H1 (cell line): Measurements from ENCODE around the gene LLPH. TPM values are rescaled to one million over a fixed set of nuclear protein-coding genes. Genes with fewer than 3 reads are reported as not detected.

Experiments
- ASH2L ChIP-seq: fragments of 200-600, 300-600 bp; sonication (generic); IDR thresholded peaks from one replicate; pipeline ENCODE4 v1.7.1; 2017; ENCODE audit warnings: low read length
- CHD1 ChIP-seq: IDR thresholded peaks from 2 replicates; pipeline ENCODE4 v1.6.1; 2012; ENCODE audit warnings: low read depth, low read length, improper control_type of control experiment
- CHD2 ChIP-seq: IDR thresholded peaks from 2 replicates; pipeline ENCODE4 v1.6.1; 2012; ENCODE audit warnings: low read length, improper control_type of control experiment
- CTBP2 ChIP-seq: IDR thresholded peaks from 2 replicates; pipeline ENCODE4 v1.7.0; 2011; ENCODE audit warnings: borderline replicate concordance, mild to moderate bottlenecking, moderate library complexity, mixed read lengths, low read length; ENCODE audit not compliant: insufficient read depth, insufficient read length
- EP300 ChIP-seq, 2 experiments: IDR thresholded peaks; 1 replicate in 1 of 2; 2 replicates in 1 of 2; pipeline ENCODE4 v1.6.1; 2011 to 2012; ENCODE audit warnings: low read depth in 2 of 2, low read length in 2 of 2, mild to moderate bottlenecking in 2 of 2, borderline replicate concordance in 1 of 2, inconsistent platforms in 1 of 2, moderate library complexity in 1 of 2
- EZH2 ChIP-seq: fragments of 200-600 bp; sonication (generic); IDR thresholded peaks from 2 replicates; pipeline ENCODE4 v1.7.1; 2012; ENCODE audit warnings: low read depth, mild to moderate bottlenecking, moderate library complexity, low read length, inconsistent platforms; ENCODE audit not compliant: severe bottlenecking
- GABPA ChIP-seq: IDR thresholded peaks from 2 replicates; pipeline ENCODE4 v1.6.1; 2011; ENCODE audit warnings: mild to moderate bottlenecking, low read length, moderate library complexity, borderline replicate concordance; ENCODE audit not compliant: insufficient read depth
- GTF2F1 ChIP-seq: IDR thresholded peaks from 2 replicates; pipeline ENCODE4 v1.6.1; 2012; ENCODE audit warnings: low read depth, low read length, improper control_type of control experiment, borderline replicate concordance
- NRF1 ChIP-seq: IDR thresholded peaks from 2 replicates; pipeline ENCODE4 v1.6.1; 2011; ENCODE audit warnings: mild to moderate bottlenecking, low read depth, low read length, improper control_type of control experiment
- POLR2A ChIP-seq, 2 experiments: IDR thresholded peaks; 1 replicate in 1 of 2; 2 replicates in 1 of 2; pipeline ENCODE4 v1.6.1; 2011; ENCODE audit warnings: low read depth in 2 of 2, low read length in 2 of 2, mild to moderate bottlenecking in 2 of 2; ENCODE audit errors: control extremely low read depth in 1 of 2
- POLR2AphosphoS5 ChIP-seq: IDR thresholded peaks from 2 replicates; pipeline ENCODE4 v1.6.1; 2011; ENCODE audit warnings: low read depth, low read length
- RBBP5 ChIP-seq: IDR thresholded peaks from 2 replicates; pipeline ENCODE4 v1.7.1; 2012; ENCODE audit warnings: low read depth, mild to moderate bottlenecking, inconsistent platforms, low read length, moderate library complexity, borderline replicate concordance
- SAP30 ChIP-seq: fragments of 300-600 bp; sonication (generic); IDR thresholded peaks from 2 replicates; pipeline ENCODE4 v1.7.1; 2012; ENCODE audit warnings: low read length, moderate library complexity, mild to moderate bottlenecking, inconsistent platforms; ENCODE audit not compliant: insufficient read depth, insufficient replicate concordance
- SIN3A ChIP-seq, 2 experiments: IDR thresholded peaks in 1 of 2; conservative IDR thresholded peaks in 1 of 2; 2 replicates each; pipeline ENCODE4 v1.6.1; 2011 to 2012; ENCODE audit warnings: low read length in 2 of 2, improper control_type of control experiment in 1 of 2, low read depth in 1 of 2, mild to moderate bottlenecking in 1 of 2
- SP1 ChIP-seq: IDR thresholded peaks from 2 replicates; pipeline ENCODE4 v1.6.1; 2011; ENCODE audit warnings: low read depth, low read length
- TAF7 ChIP-seq: optimal IDR thresholded peaks from 2 replicates; pipeline ENCODE3; 2011; ENCODE audit warnings: low read depth, mild to moderate bottlenecking, inconsistent platforms, low read length, moderate library complexity, borderline replicate concordance
- TEAD4 ChIP-seq: IDR thresholded peaks from 2 replicates; pipeline ENCODE4 v1.6.1; 2012; ENCODE audit warnings: low read depth, low read length, inconsistent platforms, mixed read lengths
- YY1 ChIP-seq: IDR thresholded peaks from 2 replicates; pipeline ENCODE4 v1.6.1; 2011; ENCODE audit warnings: low read depth, mild to moderate bottlenecking, low read length
- polyA plus RNA-seq, 7 experiments: library from polyadenylated mRNA; depleted of rRNA in 3 of 7; stranded (reverse) in 5 of 7; unstranded in 2 of 7; fragments of >200 nt in 5 of 7; fragments of 200-250 nt in 2 of 7; gene quantifications; 1 replicate in 5 of 7; 2 replicates in 1 of 7; 4 replicates in 1 of 7; pipeline versions ENCODE4 v1.2.1 to v1.2.3, GENCODE V29; 2011 to 2013; ENCODE audit warnings: missing spikeins in 2 of 7, mixed read lengths in 2 of 7
- total RNA-seq: library from RNA; stranded (reverse); fragmentation: NEBNext Ultra II Directional; extraction: Animal tissue kit (Norgen Biotek cat#: 25700); gene quantifications from 2 replicates; pipeline ENCODE4 v1.2.1, GENCODE V29; 2021

Gene LLPH
- total and polyA plus RNA-seq, 2 of the 8 experiments (the other 6 are each of a cell fraction or from before 2014, with no cell fraction given), result 2.3 to 31.3 TPM

- peak in 1 of 2 experiments; percentile 86; a peak in 2 of 4 replicates for TF ChIP-seq SIN3A (conservative IDR thresholded peaks at IDR 0.05 in 1 of 2, IDR thresholded peaks at IDR 0.05 in 1 of 2; ENCODE audit: low read depth in 1 of 2, low read length in 2 of 2)
- TF ChIP-seq POLR2AphosphoS5, result peak; percentile 67
- TF ChIP-seq POLR2A (IDR thresholded peaks at IDR 0.05; ENCODE audit: control extremely low read depth in 1 of 2, low read depth in 2 of 2, low read length in 2 of 2), result peak in 1 of 2 experiments; percentile 83; a peak in 2 of 3 replicates
- peak; percentile 88 for TF ChIP-seq YY1
- TF ChIP-seq NRF1, result no peak
- TF ChIP-seq EP300 (IDR thresholded peaks at IDR 0.05; ENCODE audit: borderline replicate concordance in 1 of 2, low read depth in 2 of 2, low read length in 2 of 2), result no peak
- no peak for TF ChIP-seq TEAD4
- peak; percentile 47 for TF ChIP-seq SAP30
- TF ChIP-seq GABPA, result peak; percentile 87; the same call in 1 of the 2 replicates
- TF ChIP-seq TAF7, result peak; percentile 69
- no peak for TF ChIP-seq CHD2
- TF ChIP-seq CTBP2, result no peak
- TF ChIP-seq SP1, result no peak
- no peak for TF ChIP-seq CHD1
- TF ChIP-seq EZH2, result no peak
- TF ChIP-seq ASH2L, result peak; percentile 78
- TF ChIP-seq RBBP5, result no peak; the same call in 1 of the 2 replicates
- TF ChIP-seq GTF2F1, result no peak
- TF ChIP-seq, all 59 proteins: peak for 11
These were observed at the start of gene LLPH (continued) for GRCh38 chr12:66130267-66131066.
